NCI-H226 (cell line): ENCODE measurements around the gene USP49.
"Not testable (repeated sequence)": the region's sequence is repeated elsewhere in the genome, so short reads cannot be mapped to it uniquely, and the experiment has no call there.

ENCODE experiments used
- DNase-seq: peaks from one replicate; pipeline ENCODE4 v3.0.0-alpha.2; 2015

Gene USP49

DNA sequence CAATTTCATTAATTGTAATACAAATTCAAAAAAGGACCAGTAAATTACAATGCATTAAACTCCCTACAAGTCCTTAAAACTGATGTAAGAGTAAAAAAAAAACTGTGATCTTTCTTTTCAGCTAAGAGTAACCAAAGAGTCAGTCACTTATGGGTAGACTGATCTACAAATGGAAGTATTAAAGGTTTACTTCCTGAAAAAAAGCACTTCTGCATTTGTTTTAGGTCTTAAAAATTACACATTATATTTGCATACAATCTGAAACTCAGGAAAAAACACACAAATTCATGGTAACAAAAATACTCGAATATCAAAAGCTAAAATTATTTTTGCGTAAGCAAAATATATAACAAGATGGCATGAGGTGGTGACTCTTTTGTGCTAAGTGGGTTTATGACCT lies 23.5 kb downstream of the USP49 start:
- no peak for DNase-seq

DNA sequence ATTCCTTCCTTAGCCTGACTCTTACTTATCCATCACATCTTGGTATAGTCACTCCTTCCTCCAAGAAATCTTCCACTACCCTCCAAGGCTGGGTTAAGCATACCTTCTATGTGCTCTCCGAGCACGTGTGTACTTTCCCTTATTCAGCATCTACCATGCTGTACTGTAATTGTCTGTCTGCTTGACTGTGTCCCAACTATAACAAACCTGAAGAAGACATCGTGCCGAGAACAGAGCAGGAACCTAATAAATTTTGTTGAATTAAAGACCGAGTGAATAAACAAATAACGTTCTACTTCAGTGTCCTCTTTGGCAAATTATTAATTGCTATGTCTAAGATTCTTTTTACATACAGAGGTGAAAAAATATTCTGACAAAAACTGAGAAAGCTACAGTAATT lies 35.8 kb downstream of the USP49 start:
- DNase-seq, result no peak

GRCh38 chr6:41858703-41859102 lies 36.5 kb downstream of the USP49 start:
- no peak for DNase-seq

GRCh38 chr6:41850861-41851260 lies 44.3 kb downstream of the USP49 start:
- DNase-seq, result no peak

- peak; percentile 85 for DNase-seq
These were observed 48.4 kb downstream of the USP49 start for GRCh38 chr6:41846666-41847237.

- DNase-seq, result no peak
These were observed 52.0 kb downstream of the USP49 start for GRCh38 chr6:41843178-41843577.

- DNase-seq, result no peak
These were observed 54.8 kb downstream of the USP49 start for GRCh38 chr6:41840326-41840725.

- DNase-seq, result no peak
These were observed 58.5 kb downstream of the USP49 start for GRCh38 chr6:41836660-41837052.

DNA sequence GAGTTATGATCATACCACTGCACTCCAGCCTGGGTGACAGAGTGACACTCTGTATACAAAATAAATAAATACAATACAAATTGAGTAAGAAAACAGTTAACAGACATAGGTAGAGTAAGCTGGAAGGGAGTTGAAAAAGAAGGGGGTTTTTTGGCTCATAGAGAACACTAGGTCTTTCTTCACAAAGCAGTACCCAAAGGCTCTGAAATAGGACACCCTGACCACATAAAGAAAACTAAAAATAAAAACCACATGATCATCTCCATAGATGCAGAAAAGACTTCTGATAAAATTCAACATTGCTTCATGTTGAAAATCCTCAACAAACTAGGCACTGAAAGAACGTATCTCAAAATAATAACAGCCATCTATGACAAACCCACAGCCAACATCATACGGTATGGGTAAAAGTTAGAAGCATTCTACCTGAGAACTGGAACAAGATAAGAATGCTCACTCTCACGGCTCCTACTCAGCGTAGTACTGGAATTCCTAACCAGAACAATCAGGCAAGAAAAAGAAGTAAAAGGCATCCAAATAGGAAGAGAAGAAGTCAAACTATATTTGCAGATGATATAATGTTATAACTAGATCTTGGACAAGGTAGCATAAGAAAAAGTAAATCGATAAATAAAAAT lies 59.0 kb downstream of the USP49 start:
- no peak for DNase-seq

DNA sequence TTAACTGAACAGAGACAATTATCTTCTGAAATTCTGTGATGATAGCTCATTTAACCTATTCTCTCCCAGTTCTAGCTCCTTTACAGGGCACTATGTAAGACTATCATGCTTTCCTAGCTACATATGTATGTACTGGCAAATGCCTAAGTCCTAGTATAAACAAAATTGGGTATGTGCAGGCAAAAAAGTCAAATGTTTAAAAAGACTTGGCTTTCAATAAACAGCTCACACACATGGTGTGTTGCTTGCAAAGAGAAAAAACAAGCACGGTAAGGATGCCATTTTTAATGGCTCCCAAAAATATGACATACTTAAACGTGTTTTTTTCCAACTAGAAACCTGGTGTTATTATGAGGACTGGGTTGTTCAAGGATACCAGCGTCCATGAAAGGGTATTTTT lies 62.9 kb downstream of the USP49 start:
- DNase-seq, result no peak

GRCh38 chr6:41826343-41827022 lies 68.7 kb downstream of the USP49 start:
- DNase-seq, result no peak

DNA sequence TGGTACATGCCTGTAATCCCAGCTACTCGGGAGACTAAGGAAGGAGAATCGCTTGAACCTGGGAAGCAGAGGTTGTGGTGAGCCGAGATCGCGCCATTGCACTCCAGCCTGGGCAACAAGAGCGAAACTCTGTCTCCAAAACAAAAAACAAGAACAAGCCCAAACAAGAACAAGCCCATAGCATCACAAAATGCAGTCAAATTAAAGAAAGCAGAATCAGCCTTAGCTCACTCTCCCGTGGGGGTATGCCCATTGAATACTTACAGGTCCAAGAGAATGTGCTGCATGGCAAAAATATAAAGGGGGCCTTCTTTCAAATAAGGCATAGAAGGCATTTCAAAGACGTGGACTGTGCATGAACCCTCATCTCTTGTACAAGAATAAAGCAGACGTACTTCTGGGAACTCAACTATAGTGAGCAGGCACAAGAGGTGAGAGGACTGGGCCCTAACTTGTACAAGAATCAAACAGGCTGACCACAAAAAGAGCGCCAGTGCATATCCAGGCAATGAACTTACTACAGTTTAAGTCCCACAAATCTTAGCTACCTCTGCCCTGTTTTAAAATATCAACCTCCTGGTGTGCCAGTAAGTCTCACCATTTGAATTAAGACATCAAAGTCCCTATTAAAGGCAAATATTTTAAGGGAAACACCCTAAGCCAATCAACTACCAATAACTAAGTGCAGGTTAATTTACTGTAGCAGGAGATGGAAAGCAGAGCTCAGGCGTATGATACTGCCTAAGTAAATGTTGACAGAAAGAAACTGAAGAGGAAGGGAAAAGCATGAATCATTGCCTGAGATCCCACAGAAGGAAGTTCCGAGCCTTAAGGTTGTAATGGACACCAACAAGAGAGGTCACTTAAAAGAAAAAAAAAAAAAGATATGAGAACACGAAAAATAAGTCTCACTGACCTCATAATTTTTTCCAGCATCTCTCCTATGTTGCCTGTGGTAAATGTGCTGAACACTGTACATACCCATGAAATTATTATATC lies 70.3 kb downstream of the USP49 start:
- no peak for DNase-seq

DNA sequence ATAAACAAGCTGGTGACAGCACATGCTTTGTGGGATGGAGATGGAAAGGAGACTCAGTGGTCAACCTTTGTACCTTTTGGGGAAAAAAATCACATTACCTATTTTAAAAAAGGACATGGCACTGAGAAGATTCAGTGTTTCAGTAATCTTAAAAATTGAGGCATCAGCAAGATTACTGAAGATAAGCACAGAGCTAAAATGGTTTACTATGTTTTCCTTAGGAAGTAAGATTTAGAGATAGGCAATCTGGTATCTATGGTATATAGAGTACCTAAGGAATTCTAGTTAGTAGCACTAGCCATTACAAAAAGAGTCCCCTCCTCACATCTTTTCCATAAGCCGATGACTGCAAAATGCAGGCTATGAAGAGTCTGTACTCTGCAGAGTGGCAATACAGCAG lies 72.0 kb downstream of the USP49 start:
- DNase-seq, result no peak

- DNase-seq, result no peak
These were observed 73.2 kb downstream of the USP49 start for GRCh38 chr6:41822021-41822420.

- no peak for DNase-seq
These were observed 73.9 kb downstream of the USP49 start for GRCh38 chr6:41821266-41821665.

GRCh38 chr6:41818271-41819054 lies 76.7 kb downstream of the USP49 start:
- DNase-seq, result no peak

DNA sequence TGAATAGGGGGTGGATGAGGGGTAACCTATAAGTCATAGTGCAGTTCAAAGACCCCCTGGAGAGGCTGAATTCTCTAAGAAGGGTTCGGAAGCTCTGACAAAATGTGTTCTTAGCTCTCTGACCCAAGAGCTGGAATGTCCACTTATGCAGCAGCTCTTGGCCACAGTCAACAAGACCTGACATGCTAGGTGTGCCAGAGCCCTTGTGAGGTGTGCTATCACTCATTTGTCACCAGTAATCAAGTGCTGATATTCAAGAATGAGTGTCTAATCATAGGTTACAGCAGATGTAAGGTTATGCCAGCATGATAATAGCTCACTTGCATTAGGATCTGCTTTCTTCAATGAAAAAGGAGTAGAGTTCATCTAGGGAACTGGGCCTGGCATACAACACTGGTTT lies 79.6 kb downstream of the USP49 start:
- no peak for DNase-seq

- no peak for DNase-seq
These were observed 80.5 kb downstream of the USP49 start for GRCh38 chr6:41814629-41815028.

DNA sequence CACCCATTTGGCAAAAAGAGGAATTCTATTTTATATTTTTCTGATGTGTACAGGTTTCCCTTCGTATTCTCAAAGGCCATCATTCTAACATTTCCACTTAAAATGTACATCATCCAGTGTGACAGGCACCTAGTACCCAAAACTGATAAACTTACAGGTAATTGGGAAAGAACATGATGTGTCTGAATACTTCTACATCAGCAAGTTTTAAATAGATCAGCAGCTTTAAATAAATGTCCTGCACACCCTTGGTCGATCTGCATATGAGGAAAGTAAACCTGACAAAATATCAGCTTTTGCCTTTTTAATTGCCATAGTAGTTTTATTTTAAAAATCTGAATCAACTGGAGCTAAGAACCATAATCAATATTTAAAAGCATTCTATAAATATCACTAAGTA lies 81.2 kb downstream of the USP49 start:
- DNase-seq, result no peak

- no peak for DNase-seq
These were observed 81.7 kb downstream of the USP49 start for GRCh38 chr6:41813469-41813868.

- not testable (repeated sequence) for DNase-seq
These were observed 83.2 kb downstream of the USP49 start for GRCh38 chr6:41811946-41812345.

DNA sequence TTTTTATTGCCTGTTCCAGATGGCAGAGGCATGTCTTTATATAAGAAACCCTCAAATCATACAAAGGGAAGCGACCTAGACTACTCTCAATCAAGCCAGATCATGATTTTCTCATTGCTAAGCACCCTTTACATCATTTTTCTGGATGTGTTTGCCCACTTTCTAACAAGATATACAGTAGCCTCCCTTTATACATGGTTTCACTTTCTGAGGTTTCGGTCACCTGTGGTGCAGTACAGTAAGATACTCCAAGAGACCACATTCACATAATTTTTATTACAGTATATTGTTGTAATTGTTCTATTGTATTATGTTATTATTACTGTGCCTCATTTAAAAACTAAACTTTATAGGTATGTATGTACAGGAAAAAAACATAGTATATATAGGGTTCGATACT lies 84.1 kb downstream of the USP49 start:
- DNase-seq, result no peak
